ENCODE results near the gene WNT7A. TPM values are rescaled to one million over a fixed set of nuclear protein-coding genes. Genes with fewer than 3 reads are reported as not detected.

The WNT7A gene
- total RNA-seq, 1 donor from 2014 or later, result 1.0 TPM

GRCh38 chr3:13882876-13883275, 3.0 kb upstream of the WNT7A start:
- H3K36me3 Mint-ChIP-seq, result no peaks in the 10 kb centered on the region
- peaks cover 7% of the 10 kb centered on the region for H3K4me1 Mint-ChIP-seq
- no peak for TF ChIP-seq CTCF (IDR thresholded peaks at IDR 0.05; ENCODE audit: unreplicated experiment)
- H3K4me3 Mint-ChIP-seq, result no peak overlapping the region
- H3K9me3 Mint-ChIP-seq, result no peaks in the 10 kb centered on the region
- peak in 1 of 2 experiments; percentile 6 for DNase-seq (ENCODE audit: low spot score in 2 of 2, unreplicated experiment in 2 of 2)
- H3K27me3 Mint-ChIP-seq (ENCODE audit: low read depth), result peaks cover 91% of the 10 kb centered on the region
- no peak overlapping the region for H3K27ac Mint-ChIP-seq

- Mint-ChIP-seq H3K9me3 (no peaks in the 10 kb centered on the region), H3K27ac (no peak overlapping the region)
- DNase-seq (ENCODE audit: low spot score in 2 of 2, unreplicated experiment in 2 of 2), result peak in 1 of 2 experiments; percentile 29
Measured at GRCh38 chr3:13881536-13882410, 1.9 kb upstream of the WNT7A start.

GRCh38 chr3:13880811-13881156, 913 bp upstream of the WNT7A start:
- DNase-seq (ENCODE audit: low spot score in 2 of 2, unreplicated experiment in 2 of 2), result no peak
- Mint-ChIP-seq H3K27me3 (ENCODE audit: low read depth) (peaks cover 92% of the 10 kb centered on the region), H3K36me3 (no peaks in the 10 kb centered on the region), H3K4me1 (peaks cover 7% of the 10 kb centered on the region), H3K9me3 (no peaks in the 10 kb centered on the region), H3K4me3 (no peak overlapping the region), H3K27ac (no peak overlapping the region)
- no peak for TF ChIP-seq CTCF (IDR thresholded peaks at IDR 0.05; ENCODE audit: unreplicated experiment)

More at GRCh38 chr3:13881536-13882410, 1.9 kb upstream of the WNT7A start:
- Mint-ChIP-seq H3K36me3 (no peaks in the 10 kb centered on the region), H3K4me1 (peaks cover 7% of the 10 kb centered on the region), H3K27me3 (ENCODE audit: low read depth) (peaks cover 91% of the 10 kb centered on the region), H3K4me3 (no peak overlapping the region)
- no peak for TF ChIP-seq CTCF (IDR thresholded peaks at IDR 0.05; ENCODE audit: unreplicated experiment)

- DNase-seq (ENCODE audit: low spot score in 2 of 2, unreplicated experiment in 2 of 2), result peak in 1 of 2 experiments; percentile 52
- TF ChIP-seq CTCF (IDR thresholded peaks at IDR 0.05; ENCODE audit: unreplicated experiment), result no peak
- Mint-ChIP-seq H3K4me1 (peaks cover 7% of the 10 kb centered on the region), H3K27me3 (ENCODE audit: low read depth) (peaks cover 92% of the 10 kb centered on the region), H3K36me3 (no peaks in the 10 kb centered on the region), H3K27ac (no peak overlapping the region), H3K9me3 (no peaks in the 10 kb centered on the region), H3K4me3 (peak overlapping the region; percentile 62)
Measured at GRCh38 chr3:13879102-13879945, 547 bp downstream of the WNT7A start.

GRCh38 chr3:13878281-13879101, 1.4 kb downstream of the WNT7A start:
- DNase-seq (ENCODE audit: low spot score in 2 of 2, unreplicated experiment in 2 of 2), result peak in 1 of 2 experiments; percentile 51
- Mint-ChIP-seq H3K4me3 (peak overlapping the region; percentile 62), H3K27ac (no peak overlapping the region), H3K36me3 (no peaks in the 10 kb centered on the region), H3K27me3 (ENCODE audit: low read depth) (peaks cover 92% of the 10 kb centered on the region), H3K4me1 (peaks cover 7% of the 10 kb centered on the region), H3K9me3 (no peaks in the 10 kb centered on the region)
- no peak for TF ChIP-seq CTCF (IDR thresholded peaks at IDR 0.05; ENCODE audit: unreplicated experiment)

Data from mesothelial cell of epicardium (in vitro differentiated cells).